Measurements from ENCODE around the gene RAF1. TPM values are rescaled to one million over a fixed set of nuclear protein-coding genes. Genes with fewer than 3 reads are reported as not detected.
A peak's percentile ranks its signal among the peaks of the same experiment; 100 is the strongest.

Gene RAF1
- total and polyA plus RNA-seq, 2 donors (not counting 3 experiments of a cell fraction or from before 2014, with no cell fraction given) = 73.8 to 86.2 TPM

DNA sequence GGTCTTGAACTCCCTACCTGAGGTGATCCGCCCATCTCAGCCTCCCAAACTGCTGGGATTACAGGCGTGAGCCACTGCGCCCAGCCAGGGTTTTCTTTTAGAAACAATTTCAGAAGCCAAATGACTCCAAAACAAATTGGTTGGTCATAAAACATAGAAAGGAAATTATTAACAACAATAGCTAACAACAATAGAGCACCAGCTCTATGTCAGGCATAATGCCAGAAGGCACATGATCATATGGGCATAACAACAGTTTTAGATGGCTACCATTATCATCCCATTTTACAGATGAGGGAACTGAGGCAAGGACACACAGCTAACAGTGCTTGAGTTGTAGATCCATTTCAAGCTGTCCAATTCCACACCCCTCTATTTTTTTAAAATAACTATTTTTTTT lies 22.2 kb upstream of the RAF1 start:
- dilution Hi-C loops (cut with MboI; ENCODE audit: extremely low pct_ligation_motif_present, low sequenced_read_pairs) = no loop called here

More for the DNA sequence above, 22.2 kb upstream of the RAF1 start:
- H3K36me3 ChIP-seq (ENCODE audit: control insufficient read depth in 2 of 2, extremely low read depth in 1 of 2, insufficient read depth in 2 of 2, low read length in 2 of 2) = no peaks in the 10 kb centered on the region
- POLR2A ChIA-PET = no interaction called here
- FAIRE-seq = no peak
- no peaks in the 10 kb centered on the region for H3K4me1 ChIP-seq (ENCODE audit: control insufficient read depth, extremely low read depth, insufficient read depth, low read length)
- no peak overlapping the region for H3K4me3 ChIP-seq (replicated peaks in 1 of 3; ENCODE audit: insufficient read depth in 1 of 3, low read depth in 1 of 3, low read length in 3 of 3)
- DNase-seq (ENCODE audit: low read depth, low spot score) = peak; percentile 47
- no peak overlapping the region for H2AFZ ChIP-seq (ENCODE audit: low read depth, low read length)
- H3K79me2 ChIP-seq (ENCODE audit: control insufficient read depth, insufficient read depth, low read length) = no peaks in the 10 kb centered on the region
- no peaks in the 10 kb centered on the region for H3K27me3 ChIP-seq (ENCODE audit: control insufficient read depth in 2 of 2, insufficient read depth in 2 of 2, low read length in 2 of 2)
- BruUV-seq (replicated peaks) = no TSS peak
- H3K9me1 ChIP-seq (replicated peaks; ENCODE audit: control insufficient read depth, extremely low read depth, insufficient read depth, low read length) = no peaks in the 10 kb centered on the region
- no peaks in the 10 kb centered on the region for H3K9me3 ChIP-seq (replicated peaks; ENCODE audit: control insufficient read depth, insufficient read depth, low read length)
- TF ChIP-seq, protein P1, sequence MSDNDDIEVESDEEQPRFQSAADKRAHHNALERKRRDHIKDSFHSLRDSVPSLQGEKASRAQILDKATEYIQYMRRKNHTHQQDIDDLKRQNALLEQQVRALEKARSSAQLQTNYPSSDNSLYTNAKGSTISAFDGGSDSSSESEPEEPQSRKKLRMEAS (IDR thresholded peaks at IDR 0.05; ENCODE audit: insufficient read depth, insufficient read length) = no peak
- TF ChIP-seq, protein P2, sequence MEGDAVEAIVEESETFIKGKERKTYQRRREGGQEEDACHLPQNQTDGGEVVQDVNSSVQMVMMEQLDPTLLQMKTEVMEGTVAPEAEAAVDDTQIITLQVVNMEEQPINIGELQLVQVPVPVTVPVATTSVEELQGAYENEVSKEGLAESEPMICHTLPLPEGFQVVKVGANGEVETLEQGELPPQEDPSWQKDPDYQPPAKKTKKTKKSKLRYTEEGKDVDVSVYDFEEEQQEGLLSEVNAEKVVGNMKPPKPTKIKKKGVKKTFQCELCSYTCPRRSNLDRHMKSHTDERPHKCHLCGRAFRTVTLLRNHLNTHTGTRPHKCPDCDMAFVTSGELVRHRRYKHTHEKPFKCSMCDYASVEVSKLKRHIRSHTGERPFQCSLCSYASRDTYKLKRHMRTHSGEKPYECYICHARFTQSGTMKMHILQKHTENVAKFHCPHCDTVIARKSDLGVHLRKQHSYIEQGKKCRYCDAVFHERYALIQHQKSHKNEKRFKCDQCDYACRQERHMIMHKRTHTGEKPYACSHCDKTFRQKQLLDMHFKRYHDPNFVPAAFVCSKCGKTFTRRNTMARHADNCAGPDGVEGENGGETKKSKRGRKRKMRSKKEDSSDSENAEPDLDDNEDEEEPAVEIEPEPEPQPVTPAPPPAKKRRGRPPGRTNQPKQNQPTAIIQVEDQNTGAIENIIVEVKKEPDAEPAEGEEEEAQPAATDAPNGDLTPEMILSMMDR (IDR thresholded peaks at IDR 0.05; ENCODE audit: extremely low read depth in 1 of 2, insufficient read depth in 1 of 2, low read depth in 1 of 2, low read length in 2 of 2) = no peak
- TF ChIP-seq EZH2 (IDR thresholded peaks at IDR 0.05; ENCODE audit: borderline replicate concordance, low read depth, low read length, severe bottlenecking) (no peak), MYC (IDR thresholded peaks at IDR 0.05; ENCODE audit: low read depth, low read length) (no peak), JUN (IDR thresholded peaks at IDR 0.05; ENCODE audit: borderline replicate concordance, insufficient read depth, insufficient read length, low read depth) (no peak), POLR2AphosphoS5 (IDR thresholded peaks at IDR 0.05; ENCODE audit: insufficient read depth, low read depth, low read length) (no peak), POLR2A (IDR thresholded peaks at IDR 0.05; ENCODE audit: low read depth, low read length) (no peak), FOS (IDR thresholded peaks at IDR 0.05; ENCODE audit: borderline replicate concordance, insufficient read depth, low read length) (no peak), GATA2 (IDR thresholded peaks at IDR 0.05; ENCODE audit: insufficient read depth, insufficient read length, low read depth, low read length) (no peak)
- CTCF ChIA-PET = no interaction called here
- intact Hi-C loops (cut with micrococcal nuclease) = no loop called here
- H4K20me1 ChIP-seq (replicated peaks; ENCODE audit: control insufficient read depth, extremely low read depth, insufficient read depth, low read length) = no peaks in the 10 kb centered on the region
- H3K4me2 ChIP-seq (ENCODE audit: insufficient read depth, low read length) = no peak overlapping the region
- no peak overlapping the region for H3K9ac ChIP-seq (replicated peaks; ENCODE audit: extremely low read depth, insufficient read depth, low read length)
- no peak overlapping the region for H3K27ac ChIP-seq (ENCODE audit: insufficient read depth, low read depth, low read length)

Data from endothelial cell of umbilical vein (primary cell).